ENCODE results near the gene MALSU1.

DNA sequence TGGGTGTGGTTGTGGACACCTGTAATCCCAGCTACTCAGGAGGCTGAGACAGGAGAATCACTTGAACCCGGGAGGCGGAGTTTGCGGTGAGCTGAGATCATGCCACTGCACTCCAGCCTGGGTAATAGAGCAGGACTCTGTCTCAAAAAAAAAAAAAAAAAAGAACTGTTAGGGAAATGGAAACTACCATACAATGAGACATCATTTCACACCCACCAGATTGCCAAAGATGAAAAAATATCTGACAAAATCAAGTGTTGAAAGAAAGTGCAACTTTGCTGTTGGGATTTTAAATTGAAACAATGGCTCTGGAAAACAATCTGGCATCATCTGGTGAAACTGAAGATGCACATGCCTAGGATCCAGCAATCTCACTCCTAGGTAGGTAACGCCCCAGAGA, 16.1 kb upstream of the MALSU1 start:
- TF ChIP-seq, protein P1, sequence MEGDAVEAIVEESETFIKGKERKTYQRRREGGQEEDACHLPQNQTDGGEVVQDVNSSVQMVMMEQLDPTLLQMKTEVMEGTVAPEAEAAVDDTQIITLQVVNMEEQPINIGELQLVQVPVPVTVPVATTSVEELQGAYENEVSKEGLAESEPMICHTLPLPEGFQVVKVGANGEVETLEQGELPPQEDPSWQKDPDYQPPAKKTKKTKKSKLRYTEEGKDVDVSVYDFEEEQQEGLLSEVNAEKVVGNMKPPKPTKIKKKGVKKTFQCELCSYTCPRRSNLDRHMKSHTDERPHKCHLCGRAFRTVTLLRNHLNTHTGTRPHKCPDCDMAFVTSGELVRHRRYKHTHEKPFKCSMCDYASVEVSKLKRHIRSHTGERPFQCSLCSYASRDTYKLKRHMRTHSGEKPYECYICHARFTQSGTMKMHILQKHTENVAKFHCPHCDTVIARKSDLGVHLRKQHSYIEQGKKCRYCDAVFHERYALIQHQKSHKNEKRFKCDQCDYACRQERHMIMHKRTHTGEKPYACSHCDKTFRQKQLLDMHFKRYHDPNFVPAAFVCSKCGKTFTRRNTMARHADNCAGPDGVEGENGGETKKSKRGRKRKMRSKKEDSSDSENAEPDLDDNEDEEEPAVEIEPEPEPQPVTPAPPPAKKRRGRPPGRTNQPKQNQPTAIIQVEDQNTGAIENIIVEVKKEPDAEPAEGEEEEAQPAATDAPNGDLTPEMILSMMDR (IDR thresholded peaks at IDR 0.05), result no peak
- TF ChIP-seq POLR2A (IDR thresholded peaks at IDR 0.05), result no peak

Measured in testis (tissue), 2 donors.